NCI-H2081 (cell line): ENCODE data around the gene ATP4B.

Experiments used
- DNase-seq, 2 experiments: peaks; one replicate each; lab custom pipeline; 2025; lab: John Stamatoyannopoulos, UW

The ATP4B gene

DNA sequence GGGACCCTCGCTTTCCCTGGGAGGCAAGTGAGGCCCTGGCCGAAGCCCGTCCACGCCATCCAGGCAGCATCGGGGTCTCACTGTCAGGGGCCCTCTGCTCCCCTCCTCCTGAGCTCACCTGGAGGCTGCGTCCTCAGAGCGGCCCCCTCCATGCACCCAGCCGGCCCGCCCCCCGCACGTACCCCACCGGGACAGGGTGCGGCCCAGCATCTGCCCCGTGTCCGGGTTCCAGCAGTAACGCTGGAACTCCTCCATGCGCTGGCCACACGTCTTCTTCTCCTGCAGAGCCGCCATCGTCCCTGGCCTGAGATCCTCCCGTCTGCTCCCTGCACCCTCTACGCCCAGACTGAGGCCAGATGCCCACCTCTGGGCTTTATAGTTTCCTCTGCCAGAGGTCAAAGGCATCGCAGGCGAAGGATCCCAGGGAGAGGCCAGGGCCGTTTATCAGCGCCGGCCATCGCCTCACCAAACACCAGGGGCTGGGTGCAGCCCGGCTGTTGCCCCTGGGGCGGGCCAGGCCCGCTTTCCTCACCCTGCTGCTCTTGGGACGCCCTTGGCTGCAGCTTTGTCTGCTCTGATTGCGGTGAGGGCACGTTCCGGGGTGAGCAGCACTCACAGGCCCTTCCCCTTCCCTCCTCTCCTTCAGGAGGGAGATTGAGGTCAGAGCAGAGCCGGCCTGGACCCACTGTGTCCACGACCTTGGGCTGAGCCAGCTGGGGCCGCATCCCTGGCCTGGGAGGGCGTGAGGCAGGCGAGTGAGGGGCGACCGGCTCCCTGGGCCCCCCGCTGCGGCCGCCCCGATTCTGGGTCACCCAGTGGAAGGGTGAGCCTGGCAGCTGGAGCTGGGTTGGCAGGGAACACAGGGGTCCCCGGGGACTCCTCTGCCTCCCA lies at the start of gene ATP4B:
ATP4B (minus strand) TSS at position 348 of the 891 bp plus-strand sequence; CDS start at position 294, 54 bp downstream.
- DNase-seq: no peak

DNA sequence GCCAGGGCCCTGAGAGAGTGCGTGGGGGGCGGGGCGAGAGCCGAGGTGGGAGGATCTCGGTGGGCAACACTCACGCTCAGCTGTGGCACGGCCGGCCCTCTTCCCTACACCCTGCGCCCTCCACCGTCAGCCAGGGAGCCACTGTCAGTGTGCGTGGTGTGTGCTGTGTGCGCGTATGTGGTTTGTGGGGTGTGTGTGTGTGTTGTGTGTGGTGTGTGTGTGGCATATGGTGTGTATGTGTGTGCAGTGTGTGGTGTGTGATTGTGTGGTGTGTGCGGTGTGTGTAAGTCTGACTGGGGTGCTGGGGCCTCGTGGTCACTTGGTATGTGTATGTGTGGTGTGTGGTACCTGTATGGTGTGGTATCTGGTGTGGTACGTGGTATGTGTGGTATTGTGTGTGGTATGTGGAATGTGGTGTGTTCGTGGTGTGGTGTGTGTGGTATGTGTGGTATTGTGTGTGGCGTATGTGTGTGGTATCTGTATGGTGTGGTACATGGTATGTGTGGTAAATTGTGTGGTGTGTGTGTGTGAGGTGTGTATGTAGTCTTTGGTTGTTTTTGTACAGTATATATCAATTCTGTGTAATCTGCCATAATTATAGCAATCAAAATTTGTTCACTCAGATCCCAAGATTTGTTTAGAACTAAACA lies 14.1 kb upstream of the ATP4B start:
- DNase-seq: no peak

DNA sequence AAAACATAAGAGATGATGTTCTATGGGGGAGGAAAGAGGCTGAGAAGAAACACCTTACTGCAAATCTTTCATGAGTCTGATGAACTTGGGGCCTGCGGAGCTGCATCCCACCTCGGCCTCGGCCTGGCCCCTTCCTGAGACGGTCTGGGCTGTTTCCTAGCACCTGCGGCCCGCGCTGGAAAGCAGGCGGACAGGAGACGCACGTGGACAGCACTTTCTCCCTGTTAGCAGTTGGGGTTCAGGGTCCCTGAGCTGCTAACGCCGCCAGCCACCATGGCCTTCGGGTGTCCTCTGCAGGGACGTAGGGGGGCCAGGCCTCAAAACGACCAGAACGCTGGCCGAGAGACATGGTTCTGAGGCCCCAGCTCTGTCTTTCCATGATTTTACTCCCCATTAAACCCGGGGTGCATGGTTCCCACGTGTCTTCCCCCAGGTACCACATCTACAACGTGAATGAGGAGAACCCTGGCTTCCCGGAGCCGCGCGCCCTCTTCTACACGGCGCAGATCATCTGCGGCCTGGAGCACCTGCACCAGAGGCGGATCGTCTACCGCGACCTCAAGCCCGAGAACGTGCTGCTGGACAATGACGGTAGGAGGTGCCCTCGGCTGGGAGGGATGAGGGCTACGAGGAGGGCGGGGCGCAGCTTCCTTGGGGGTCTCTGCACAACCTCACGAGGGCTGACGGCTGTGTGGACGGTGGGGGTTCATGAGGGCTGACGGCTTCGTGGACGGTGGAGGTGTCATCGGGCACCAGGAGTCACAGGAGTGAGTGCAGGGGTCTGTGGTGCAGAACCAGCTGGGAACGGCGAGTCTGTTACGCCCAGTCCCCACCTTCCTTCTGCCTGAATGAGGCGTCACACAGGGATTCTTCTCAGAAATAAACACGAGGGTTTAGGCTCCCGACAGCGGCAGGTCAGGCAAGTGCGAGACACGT lies 13.3 kb upstream of the ATP4B start:
- DNase-seq: no peak

DNA sequence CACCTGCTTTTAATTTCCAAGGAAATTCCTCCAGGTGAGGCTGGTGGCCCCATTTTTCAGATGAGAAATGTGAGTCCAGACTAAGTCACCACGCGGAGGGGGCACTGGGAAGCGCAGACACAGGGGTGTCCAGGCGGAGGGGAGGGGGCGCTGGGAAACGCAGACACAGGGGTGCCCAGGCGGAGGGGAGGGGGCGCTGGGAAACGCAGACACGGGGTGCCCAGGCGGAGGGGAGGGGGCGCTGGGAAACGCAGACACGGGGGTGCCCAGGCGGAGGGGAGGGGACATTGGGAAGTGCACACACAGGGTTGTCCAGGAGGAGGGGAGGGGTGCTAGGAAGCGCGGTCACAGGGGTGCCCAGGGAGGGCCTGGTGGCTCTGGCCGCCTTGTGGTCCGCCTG lies 12.5 kb upstream of the ATP4B start:
- no peak for DNase-seq

DNA sequence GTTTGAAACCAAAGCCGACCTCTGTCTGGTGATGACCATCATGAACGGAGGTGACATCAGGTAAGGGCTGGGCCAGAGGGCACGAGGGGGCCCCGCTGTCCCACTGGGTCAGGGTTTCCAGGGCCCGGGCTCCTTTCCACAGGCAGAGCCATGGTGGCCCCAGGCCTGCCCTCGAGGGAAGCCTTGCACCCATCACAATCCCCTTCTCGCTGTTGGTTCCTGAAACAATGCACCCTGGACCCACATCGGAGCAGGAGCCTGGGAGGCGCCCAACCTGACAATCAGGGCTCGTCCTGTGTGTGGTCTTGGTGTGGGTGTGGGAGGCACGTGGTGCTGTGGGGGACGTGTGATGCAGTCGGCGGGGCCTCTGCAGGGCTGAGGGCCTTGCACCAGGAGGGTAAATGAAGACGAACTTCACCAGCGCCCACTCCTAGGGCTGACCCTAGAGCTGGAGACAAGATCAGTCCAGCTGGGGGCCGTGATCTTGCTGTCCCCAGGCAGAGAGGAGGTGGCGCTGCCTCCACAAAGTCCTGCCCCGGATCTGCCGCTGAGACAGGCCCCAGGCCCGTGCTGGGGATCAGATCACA lies 11.8 kb upstream of the ATP4B start:
- no peak for DNase-seq

DNA sequence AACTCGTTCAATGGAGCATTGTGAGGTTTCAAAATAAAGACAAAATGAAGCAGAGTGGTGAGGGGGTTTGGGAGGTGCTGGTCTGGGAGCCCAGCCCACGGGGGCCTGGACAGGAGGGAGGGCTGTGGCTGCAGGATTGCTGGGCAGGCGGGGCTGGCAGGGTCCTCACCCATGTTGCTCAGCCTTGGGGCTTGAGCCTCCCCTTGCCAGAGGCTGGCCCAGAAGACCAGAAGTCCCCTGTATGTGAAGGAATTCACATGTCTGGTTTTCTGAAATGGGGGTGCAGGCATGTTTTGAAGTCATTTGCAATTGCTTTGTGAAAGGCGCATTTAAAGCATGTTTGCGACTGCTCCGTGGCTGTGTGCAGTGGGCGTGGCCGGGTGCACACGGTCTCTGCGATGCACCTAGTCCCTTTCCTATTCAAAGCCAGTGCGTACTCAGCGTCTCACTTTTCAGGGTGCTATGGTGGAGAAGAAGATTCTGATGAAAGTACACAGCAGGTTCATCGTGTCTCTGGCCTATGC lies 11.3 kb upstream of the ATP4B start:
- DNase-seq: no peak

DNA sequence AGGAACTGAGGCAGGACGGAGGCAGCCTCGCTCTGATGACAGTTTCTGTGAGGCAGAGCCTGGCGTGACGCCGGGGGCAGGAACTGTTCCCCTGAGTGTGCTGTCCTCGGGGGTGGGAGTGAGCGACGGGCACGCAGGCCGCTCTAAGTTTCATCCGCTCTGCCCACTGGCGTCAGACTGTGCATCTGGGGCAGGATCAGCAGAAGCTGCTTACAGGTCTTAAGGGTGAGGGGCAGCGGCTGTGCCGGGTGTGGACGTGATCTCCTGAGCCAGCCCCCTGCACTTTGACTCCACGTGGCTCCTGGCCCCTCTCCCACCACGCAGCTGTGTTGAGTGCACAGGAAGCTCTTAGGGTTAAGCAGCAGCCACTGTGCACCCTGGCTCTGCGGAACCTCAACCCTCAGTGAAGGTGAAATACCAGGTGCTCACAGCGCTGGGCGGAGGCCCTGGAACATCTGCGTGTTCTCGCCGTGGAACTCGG lies 10.5 kb upstream of the ATP4B start:
- no peak for DNase-seq

DNA sequence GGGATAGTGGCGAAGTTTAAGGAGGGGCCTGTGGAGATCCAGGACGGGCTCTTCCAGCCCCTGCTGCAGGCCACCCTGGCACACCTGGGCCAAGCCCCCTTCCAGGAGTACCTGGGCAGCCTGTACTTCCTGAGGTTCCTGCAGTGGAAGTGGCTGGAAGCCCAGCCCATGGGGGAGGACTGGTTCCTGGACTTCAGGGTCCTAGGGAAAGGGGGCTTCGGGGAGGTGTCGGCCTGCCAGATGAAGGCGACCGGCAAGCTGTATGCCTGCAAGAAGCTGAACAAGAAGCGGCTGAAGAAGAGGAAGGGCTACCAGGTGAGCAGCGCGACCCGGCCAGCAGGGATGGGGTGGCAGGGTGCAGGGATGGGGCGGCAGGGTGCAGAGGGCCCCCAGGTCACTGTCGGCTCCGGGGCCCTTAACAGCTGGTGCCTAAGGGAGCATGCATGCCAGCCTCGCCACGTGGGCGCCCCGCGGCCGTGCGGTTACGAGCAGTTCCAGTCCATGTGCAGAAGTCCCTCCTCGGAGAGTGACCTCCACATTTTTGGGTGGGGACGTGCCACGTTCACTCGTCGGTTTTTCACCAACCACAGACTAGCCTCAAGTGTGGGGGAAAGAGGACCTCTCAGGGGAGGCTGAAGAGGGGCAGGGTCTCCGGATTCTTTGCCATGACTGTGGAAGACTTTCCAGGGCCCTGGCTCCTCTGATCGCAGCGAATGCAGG lies 9.9 kb upstream of the ATP4B start:
- no peak for DNase-seq

DNA sequence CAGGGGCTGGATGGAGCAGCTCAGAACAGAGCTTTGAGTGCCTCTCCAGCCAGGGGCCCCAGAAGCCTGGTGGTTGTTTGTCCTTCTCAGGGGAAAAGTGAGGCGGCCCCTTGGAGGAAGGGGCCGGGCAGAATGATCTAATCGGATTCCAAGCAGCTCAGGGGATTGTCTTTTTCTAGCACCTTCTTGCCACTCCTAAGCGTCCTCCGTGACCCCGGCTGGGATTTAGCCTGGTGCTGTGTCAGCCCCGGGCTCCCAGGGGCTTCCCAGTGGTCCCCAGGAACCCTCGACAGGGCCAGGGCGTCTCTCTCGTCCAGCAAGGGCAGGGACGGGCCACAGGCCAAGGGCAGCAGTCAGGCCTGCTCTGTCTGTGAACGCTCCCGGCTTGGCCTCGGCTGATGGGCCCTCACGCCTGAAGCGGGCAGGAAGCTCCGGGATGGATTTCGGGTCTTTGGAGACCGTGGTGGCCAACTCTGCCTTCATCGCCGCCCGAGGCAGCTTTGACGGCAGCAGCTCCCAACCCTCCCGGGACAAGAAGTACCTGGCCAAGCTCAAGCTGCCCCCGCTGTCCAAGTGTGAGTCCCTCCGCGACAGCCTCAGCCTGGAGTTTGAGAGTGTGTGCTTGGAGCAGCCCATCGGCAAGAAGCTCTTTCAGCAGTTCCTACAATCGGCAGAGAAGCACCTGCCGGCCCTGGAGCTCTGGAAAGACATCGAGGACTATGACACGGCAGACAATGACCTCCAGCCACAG lies 9.1 kb upstream of the ATP4B start, which contains the start of gene GRK1:
GRK1 (plus strand) TSS at position 269 of the 751 bp plus-strand sequence; CDS start at position 437, 168 bp downstream.
- no peak for DNase-seq

DNA sequence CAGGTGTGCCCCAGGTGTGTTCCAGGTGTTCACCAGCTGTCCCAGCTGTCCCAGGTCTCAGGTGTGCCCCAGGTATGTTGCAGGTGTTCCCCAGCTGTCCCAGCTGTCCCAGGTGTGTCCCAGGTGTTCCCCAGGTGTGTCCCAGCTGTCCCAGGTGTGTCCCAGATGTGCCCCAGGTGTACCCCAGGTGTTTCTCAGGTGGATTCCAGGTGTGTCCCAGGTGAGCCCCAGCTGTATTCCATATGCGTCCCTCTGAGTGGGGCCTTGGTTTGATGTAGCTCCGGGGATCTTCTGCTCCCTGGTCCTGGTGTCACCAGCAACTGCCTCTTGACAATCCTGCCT lies 8.3 kb upstream of the ATP4B start:
- no peak for DNase-seq

DNA sequence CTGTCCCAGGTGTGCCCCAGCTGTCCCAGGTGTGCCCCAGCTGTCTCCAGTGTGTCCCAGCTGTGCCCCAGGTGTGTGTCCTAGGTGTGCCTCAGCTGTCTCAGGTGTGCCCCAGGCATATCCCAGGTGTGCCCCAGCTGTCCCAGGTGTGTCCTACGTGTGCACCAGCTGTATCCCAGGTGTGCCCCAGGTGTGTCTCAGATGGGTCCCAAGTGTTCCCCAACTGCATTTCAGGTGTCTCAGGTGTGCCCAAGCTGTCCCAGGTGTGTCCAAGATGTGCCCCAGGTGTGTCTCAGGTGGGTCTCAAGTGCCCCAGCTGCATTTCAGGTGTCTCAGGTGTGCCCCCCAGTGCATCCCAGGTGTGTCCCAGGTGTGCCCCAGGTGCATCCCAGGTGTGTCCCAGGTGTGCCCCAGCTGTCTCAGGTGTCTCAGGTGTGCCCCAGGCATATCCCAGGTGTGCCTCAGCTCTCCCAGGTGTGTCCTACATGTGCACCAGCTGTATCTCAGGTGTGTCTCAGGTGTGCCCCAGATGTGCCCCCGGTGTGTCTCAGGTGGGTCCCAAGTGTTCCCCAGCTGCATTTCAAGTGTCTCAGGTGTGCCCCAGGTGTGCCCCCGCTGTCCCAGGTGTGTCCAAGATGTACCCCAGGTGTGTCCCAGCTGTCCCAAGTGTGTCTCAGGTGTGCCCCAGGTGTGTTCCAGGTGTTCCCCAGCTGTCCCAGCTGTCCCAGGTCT lies 7.8 kb upstream of the ATP4B start:
- DNase-seq: no peak

DNA sequence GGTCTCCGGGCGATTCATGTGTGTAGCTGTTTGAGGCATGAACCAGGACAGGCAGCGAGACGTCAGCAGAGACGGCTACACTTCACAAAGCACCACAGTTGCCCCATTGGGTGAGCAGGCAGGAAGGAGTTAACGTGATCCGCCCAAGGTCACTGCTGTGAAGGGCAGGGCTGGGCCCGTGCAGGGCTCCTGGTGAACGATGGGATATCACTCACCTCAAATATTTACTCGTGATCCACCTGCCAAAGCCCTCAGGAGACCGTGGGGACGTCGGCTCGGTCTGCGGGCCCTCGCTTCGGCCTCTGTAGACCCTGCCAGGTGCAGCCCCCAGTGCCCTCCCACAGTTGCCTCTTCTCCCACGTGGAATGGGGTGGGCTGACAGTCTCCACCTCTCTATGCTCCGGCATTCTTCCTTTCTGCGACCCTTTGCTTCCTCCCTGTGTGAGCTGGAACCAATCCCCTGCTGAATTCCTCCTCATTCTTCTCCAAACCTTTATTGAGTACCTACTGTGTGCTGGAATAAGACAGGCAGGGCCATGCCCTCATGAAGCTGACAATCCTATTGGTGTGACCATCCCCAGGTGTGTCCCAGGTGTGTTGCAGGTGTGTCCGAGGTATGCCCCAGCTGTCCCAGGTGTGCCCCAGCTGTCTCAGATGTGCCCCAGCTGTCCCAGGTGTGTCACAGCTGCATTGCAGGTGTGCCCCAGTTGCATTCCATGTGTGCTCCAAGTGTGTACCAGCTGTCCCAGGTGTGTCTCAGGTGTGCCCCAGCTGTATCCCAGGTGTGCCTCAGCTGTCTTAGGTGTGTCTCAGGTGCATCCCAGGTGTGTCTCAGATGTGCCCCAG lies 7.0 kb upstream of the ATP4B start:
- DNase-seq: no peak

DNA sequence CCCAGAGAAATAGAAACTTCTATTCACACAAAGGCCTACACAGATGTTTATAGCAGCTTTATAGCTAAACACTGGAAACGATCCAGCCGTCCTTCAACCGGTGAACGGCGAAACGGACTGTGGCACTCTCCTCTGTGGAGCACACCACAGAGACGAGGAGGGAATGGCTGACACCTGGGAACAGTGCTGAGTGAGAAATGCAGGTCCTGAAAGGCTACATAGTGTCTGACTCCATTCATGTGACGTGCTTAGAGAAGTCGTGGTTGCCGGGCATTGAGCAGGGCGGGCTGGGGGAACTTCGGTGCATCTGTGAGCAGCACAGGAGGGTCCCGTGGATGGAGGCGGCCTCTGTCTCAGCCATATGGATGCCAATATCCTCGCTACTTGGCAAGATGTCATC lies 5.9 kb upstream of the ATP4B start:
- DNase-seq: no peak

DNA sequence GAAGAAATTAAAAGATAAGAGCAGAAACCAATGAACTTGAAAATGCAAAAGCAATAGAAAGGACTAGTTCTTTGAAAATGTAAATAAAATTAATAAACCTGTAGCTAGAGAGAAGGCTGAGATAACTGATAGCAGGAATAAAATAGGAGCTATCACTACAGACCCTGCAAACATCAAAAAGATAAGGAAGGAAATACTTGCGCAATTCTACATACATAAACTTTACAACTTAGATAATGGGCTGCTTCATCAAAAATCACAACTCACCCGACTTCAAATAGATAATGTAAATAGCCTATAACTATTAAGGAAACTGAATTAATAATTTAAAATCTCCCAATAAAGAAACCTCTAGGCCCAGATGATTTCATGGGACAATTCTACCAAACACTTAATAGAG lies 3.5 kb upstream of the ATP4B start:
- DNase-seq: no peak

DNA sequence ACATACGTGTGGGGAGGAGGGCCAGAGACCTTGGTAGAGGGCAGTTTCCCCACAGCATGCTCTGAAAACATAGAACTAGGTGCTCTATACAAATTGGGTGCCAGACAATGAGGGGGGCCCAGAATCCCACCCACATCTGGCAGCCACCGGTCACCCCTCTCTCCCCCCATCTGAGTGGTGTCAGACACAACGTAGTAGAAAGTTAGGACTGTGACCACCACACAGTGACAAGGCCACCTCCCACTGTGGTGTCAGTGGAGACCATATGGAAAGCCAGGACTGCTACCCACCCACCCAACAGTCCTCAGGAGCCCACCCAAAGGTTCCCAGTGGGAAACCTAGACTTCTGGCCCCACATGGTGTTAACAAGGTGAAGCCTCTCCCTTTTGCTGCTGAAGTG lies 2.1 kb upstream of the ATP4B start:
- DNase-seq: no peak

DNA sequence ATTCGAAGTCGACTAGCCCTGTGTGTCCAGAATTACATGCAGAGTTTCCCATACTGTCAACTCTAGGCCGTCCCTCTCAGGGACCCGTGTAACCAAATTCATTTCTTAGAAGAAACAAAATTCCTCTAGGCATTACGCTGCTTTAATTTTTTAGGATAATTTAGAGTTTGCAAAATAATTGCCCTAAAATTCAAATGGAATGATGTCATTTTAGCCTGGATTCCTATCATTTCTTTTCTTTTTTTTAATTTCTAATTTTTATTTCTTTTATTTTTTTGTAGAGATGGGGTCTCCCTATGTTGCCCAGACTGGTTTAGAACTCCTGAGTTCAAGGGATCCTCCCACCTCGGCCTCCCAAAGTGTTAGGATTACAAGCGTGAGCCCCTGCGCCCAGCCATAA lies 1.3 kb upstream of the ATP4B start:
- DNase-seq: no peak

DNA sequence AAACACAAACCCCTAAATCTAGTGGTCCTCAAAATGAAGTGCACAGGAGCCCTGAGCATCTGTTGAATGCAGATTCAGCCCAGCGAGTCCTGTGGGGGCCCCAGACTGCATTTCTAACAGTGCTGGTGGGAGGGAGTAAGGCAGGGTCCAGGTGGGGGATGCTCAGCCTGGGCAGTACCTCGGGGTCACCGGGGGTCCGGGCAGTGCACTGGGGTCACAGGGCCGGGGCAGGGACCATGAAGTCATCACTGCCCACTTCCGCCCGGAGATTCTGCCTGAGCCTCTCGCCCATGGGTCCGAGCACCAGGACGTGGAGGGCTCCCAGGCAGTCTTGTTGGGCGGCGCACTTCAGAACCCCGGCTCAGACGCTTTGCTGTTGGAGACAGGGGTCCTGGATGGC lies 838 bp upstream of the ATP4B start:
- DNase-seq: no peak

DNA sequence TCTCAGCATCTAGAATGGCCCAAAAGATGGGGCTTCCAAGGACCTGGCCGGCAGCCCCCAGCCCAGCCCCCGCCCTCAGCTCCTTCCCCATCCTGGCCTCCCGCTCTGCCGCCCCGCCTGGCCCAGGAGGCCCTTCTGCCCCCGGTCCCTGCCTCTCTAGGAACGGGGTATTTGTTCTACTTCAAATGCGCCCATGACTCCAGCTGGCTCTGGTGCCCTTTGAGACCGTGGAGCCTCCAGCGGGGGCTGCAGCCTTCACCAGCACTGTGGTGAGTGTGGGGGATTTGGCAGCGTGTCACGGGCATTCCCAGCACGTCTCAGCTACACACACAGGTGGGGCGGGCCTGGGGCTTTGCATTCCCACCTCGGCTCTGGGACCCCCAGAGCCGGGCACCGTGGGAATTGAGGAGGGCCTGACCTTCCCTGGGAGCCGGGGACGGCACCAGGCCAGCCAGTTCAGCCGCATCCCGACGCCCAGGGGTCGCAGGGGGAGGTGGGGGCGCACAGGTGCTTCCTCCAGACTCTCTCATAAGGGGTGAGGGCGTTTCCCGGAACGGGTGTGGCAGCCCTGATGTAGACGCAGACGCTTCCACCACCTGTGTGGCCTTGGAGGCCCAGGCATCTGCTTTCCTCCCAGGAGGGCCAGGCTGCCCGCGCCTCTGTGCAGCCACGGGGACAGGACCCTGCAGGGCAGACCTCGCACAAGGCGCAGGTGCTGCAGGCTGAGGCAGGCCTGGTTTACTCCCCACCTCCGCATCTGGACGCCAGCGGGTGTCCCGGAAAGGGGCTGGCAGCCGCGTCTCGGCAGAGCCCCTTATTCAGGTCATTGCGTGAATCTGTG lies 947 bp downstream of the ATP4B start:
- DNase-seq: no peak
